Germinal center (tissue), 1 donor: ENCODE results near the gene RHBDL3.
"Not testable (repeated sequence)": the region's sequence is repeated elsewhere in the genome, so short reads cannot be mapped to it uniquely, and the experiment has no call there.

Source experiments
- DNase-seq: peaks from one replicate; pipeline ENCODE4 v3.0.0; 2012; ENCODE audit warnings: mixed read lengths, low spot score

RHBDL3 gene

GRCh38 chr17:32289471-32290070 is 23.9 kb downstream of the RHBDL3 start:
- DNase-seq, result no peak

- DNase-seq, result no peak
Observed at GRCh38 chr17:32292094-32292493, 26.5 kb downstream of the RHBDL3 start.

GRCh38 chr17:32297424-32297823 is 31.8 kb downstream of the RHBDL3 start:
- DNase-seq, result no peak

GRCh38 chr17:32297860-32298259 is 32.2 kb downstream of the RHBDL3 start:
- no peak for DNase-seq

GRCh38 chr17:32298298-32298697 is 32.7 kb downstream of the RHBDL3 start:
- no peak for DNase-seq

GRCh38 chr17:32298721-32299579 is 33.3 kb downstream of the RHBDL3 start:
- no peak for DNase-seq

- DNase-seq, result no peak
Observed at GRCh38 chr17:32299580-32300164, 34.0 kb downstream of the RHBDL3 start.

- DNase-seq, result no peak
Observed at GRCh38 chr17:32302037-32302436, 36.4 kb downstream of the RHBDL3 start.

- DNase-seq, result no peak
Observed at GRCh38 chr17:32302860-32303649, 37.4 kb downstream of the RHBDL3 start.

GRCh38 chr17:32303781-32304288 is 38.2 kb downstream of the RHBDL3 start:
- DNase-seq, result no peak

GRCh38 chr17:32305049-32305448 is 39.4 kb downstream of the RHBDL3 start:
- no peak for DNase-seq

GRCh38 chr17:32307658-32308057 is 42.0 kb downstream of the RHBDL3 start:
- no peak for DNase-seq

GRCh38 chr17:32311028-32311536 is 45.5 kb downstream of the RHBDL3 start:
- no peak for DNase-seq

- no peak for DNase-seq
Observed at GRCh38 chr17:32314636-32315035, 49.0 kb downstream of the RHBDL3 start.

GRCh38 chr17:32315171-32315570 is 49.5 kb downstream of the RHBDL3 start:
- DNase-seq, result no peak

GRCh38 chr17:32316653-32317052 is 51.0 kb downstream of the RHBDL3 start:
- DNase-seq, result not testable (repeated sequence)

- no peak for DNase-seq
Observed at GRCh38 chr17:32317353-32317752, 51.7 kb downstream of the RHBDL3 start.

GRCh38 chr17:32318071-32318470 is 52.4 kb downstream of the RHBDL3 start:
- DNase-seq, result no peak

GRCh38 chr17:32319548-32319905 is 53.9 kb downstream of the RHBDL3 start:
- peak; percentile 91 for DNase-seq

GRCh38 chr17:32320080-32320479 is 54.4 kb downstream of the RHBDL3 start:
- DNase-seq, result not testable (repeated sequence)

- DNase-seq, result no peak
Observed at GRCh38 chr17:32320847-32321246, 55.2 kb downstream of the RHBDL3 start.

GRCh38 chr17:32323046-32323445 is 57.4 kb downstream of the RHBDL3 start:
- DNase-seq, result no peak
